AG09319 (cell line): ENCODE results near the gene SEMA3A.
A peak's percentile ranks its signal among the peaks of the same experiment; 100 is the strongest.

ENCODE experiments used
- DNase-seq: peaks from one replicate; pipeline ENCODE4 v3.0.0-alpha.2; 2010; ENCODE audit warnings: low read depth; ENCODE audit errors: extremely low read depth
- CTCF ChIP-seq: IDR thresholded peaks from 2 replicates; pipeline ENCODE4 v1.5.1; 2011; ENCODE audit warnings: low read depth, mild to moderate bottlenecking, inconsistent platforms, low read length, moderate library complexity

Gene SEMA3A

GRCh38 chr7:83964318-83964717, 230.3 kb downstream of the SEMA3A start:
- TF ChIP-seq CTCF = no peak
- no peak for DNase-seq

- no peak for TF ChIP-seq CTCF
- no peak for DNase-seq
Measured at GRCh38 chr7:83957333-83957732, 237.3 kb downstream of the SEMA3A start.

DNA sequence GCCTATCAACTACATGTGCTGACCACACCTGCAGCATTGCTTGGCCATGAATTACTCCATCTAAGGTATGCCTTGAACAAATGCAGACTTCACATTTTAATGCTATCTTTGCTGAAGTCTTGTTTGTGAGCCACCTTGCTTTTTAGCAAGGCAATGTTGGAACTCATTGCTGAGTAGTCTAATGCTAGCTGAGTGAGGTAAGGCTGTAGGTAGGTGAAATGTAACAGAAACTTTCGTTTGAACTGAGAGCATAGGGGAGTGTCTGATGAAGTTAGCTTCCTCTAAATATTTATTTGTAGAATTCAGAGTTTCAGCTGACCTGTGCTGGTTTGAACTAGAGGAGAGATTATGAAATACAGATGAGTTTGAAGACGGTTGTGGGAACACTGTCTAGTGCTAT, 238.5 kb downstream of the SEMA3A start:
- no peak for TF ChIP-seq CTCF
- no peak for DNase-seq

DNA sequence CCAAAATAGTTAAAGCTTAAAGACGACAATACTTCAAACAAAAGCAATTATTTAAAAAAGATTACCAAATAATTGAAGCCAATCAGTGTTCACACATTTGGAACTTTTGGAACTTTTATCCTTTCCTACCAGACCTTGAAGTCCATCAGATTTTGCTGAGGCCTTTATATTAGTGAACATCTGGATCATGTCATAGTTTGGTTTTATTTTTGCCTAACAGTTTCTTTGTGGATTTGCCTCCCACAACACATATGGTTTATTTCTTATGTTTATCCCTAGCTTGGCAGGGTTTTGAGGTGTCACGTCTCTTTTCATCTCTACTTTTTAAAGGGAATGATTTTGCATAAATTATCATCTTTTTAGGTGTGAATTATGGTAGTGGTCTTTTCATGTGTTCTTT, 242.4 kb downstream of the SEMA3A start:
- no peak for DNase-seq
- TF ChIP-seq CTCF = no peak

DNA sequence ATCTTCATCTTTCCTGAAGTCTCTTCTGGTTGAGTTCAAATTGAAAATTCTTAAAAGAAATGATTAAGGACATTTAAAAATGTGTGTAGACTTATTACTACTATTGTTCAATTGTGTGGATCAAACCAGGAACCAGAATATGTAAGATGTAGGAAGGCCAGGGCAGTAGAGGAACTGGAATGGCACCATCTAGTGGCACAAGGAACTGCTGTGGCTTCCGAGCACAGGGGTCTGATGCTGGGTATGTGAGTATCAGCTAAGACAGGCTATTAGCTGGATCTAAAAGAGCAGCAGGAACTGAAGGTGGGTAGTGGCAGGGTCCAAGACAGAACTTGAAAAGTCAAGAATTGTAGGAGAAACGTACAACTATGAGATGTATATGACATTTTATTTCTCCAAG, 247.3 kb downstream of the SEMA3A start:
- TF ChIP-seq CTCF = peak; percentile 15
- no peak for DNase-seq

GRCh38 chr7:83946801-83947200, 247.8 kb downstream of the SEMA3A start:
- TF ChIP-seq CTCF = no peak
- DNase-seq = no peak

DNA sequence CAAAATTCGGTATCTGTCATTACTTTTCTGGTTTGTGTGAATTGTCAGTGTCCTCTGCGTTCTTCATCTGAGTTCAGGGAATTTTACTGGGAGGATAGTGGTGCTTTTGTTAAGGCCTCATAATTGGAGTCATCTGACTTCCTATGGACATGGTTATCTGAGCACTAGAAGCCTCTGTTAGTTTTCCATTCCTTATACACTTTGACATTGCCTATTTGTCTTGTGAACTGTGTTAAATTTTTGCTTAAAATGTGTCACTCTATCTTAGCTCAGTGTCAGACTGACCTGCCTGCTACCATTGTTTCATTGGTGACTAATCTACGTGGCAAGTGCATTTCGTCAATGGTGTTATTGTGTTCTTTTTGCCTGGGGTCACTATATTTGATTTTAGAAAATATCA, 253.3 kb downstream of the SEMA3A start:
- DNase-seq = no peak
- TF ChIP-seq CTCF = no peak
